Left cardiac atrium (tissue), 4 donors: ENCODE results near the gene UPF2. TPM values are rescaled to one million over a fixed set of nuclear protein-coding genes. Genes with fewer than 3 reads are reported as not detected.
"Not testable (repeated sequence)": the region's sequence is repeated elsewhere in the genome, so short reads cannot be mapped to it uniquely, and the experiment has no call there.

Experiments used
- ATAC-seq, 2 donors: fragments of 200-7000 bp; cut with Tn5 transposase; one replicate each; pipeline ENCODE4 v1.9.1; 2020; ENCODE audit warnings: mild to moderate bottlenecking in 2 of 2, moderate library complexity in 2 of 2
- DNase-seq: peaks from one replicate; pipeline ENCODE4 v3.0.0-alpha.2; 2020
- intact Hi-C, 2 donors: fragments of 100-400 bp; cut with DNase I; formaldehyde crosslinking; loops; one replicate each; pipeline versions ENCODE4 v1.14.1 to v1.15.1; 2022 to 2023
- total RNA-seq, 2 donors: library from RNA; stranded (reverse); fragmentation: NEBNext Ultra II Directional; extraction: Animal tissue kit (Norgen Biotek cat#: 25700); gene quantifications; one replicate each; pipeline ENCODE4 v1.2.1, GENCODE V29; 2021
- donor health status: DM: no; HTN: yes; CAD: no.
- donor health status: DM: no; HTN: yes; CAD: no; lungs with severe emphysema.
- donor health status: DM: yes; HTN: yes; CAD: no.
- donor health status: Dilated cardiomyopathy.

The UPF2 gene
- total RNA-seq, 2 donors from 2014 or later, result 13.7 to 16.9 TPM

- ATAC-seq, result peak; percentile 69 to 79
- intact Hi-C loops, result loop anchor here (2.0 to 10.0 kb wide), 3 partner anchors 194 to 472 kb away; no protein-coding TSS in a partner anchor
- DNase-seq, result peak; percentile 83
These were observed 55.9 kb downstream of the UPF2 start for GRCh38 chr10:11986593-11987216.

GRCh38 chr10:11982253-11982652, 60.4 kb downstream of the UPF2 start:
- intact Hi-C loops, result loop anchor here in 1 of 2 donors (10.0 kb wide), 1 partner anchor 467 kb away; no protein-coding TSS in a partner anchor
- no peak for DNase-seq
- no peak for ATAC-seq

- intact Hi-C loops, result no loop called here
- ATAC-seq, result no peak
- DNase-seq, result no peak
These were observed 66.8 kb downstream of the UPF2 start for GRCh38 chr10:11975795-11976194.

GRCh38 chr10:11972523-11972922, 70.1 kb downstream of the UPF2 start:
- ATAC-seq, intact Hi-C loops, DNase-seq: not testable (repeated sequence)

GRCh38 chr10:11962176-11962575, 80.4 kb downstream of the UPF2 start:
- intact Hi-C loops, result no loop called here
- ATAC-seq, result no peak

GRCh38 chr10:11961771-11962170, 80.8 kb downstream of the UPF2 start:
- ATAC-seq, result no peak
- no peak for DNase-seq
- intact Hi-C loops, result no loop called here

More at GRCh38 chr10:11962176-11962575, 80.4 kb downstream of the UPF2 start:
- DNase-seq, result no peak

GRCh38 chr10:11959966-11960365, 82.6 kb downstream of the UPF2 start:
- intact Hi-C loops, result no loop called here
- ATAC-seq, result no peak

GRCh38 chr10:11958956-11959355, 83.7 kb downstream of the UPF2 start:
- intact Hi-C loops, result no loop called here
- ATAC-seq, result no peak
- DNase-seq, result no peak

More at GRCh38 chr10:11959966-11960365, 82.6 kb downstream of the UPF2 start:
- DNase-seq, result no peak

- intact Hi-C loops, result no loop called here
- DNase-seq, result no peak
- ATAC-seq, result no peak
These were observed 90.9 kb downstream of the UPF2 start for GRCh38 chr10:11951695-11952094.

- intact Hi-C loops, result no loop called here
These were observed 92.1 kb downstream of the UPF2 start for GRCh38 chr10:11950325-11951018.

GRCh38 chr10:11949152-11949551, 93.5 kb downstream of the UPF2 start:
- ATAC-seq (no peak), DNase-seq (no peak)
- intact Hi-C loops, result no loop called here

More at GRCh38 chr10:11950325-11951018, 92.1 kb downstream of the UPF2 start:
- DNase-seq, result no peak
- ATAC-seq, result no peak

- ATAC-seq, result no peak
- intact Hi-C loops, result no loop called here
These were observed 96.0 kb downstream of the UPF2 start for GRCh38 chr10:11946652-11947051.

GRCh38 chr10:11936389-11937152, 106.0 kb downstream of the UPF2 start:
- DNase-seq (no peak), ATAC-seq (no peak)
- intact Hi-C loops, result no loop called here

More at GRCh38 chr10:11946652-11947051, 96.0 kb downstream of the UPF2 start:
- DNase-seq, result no peak

- DNase-seq (peak; percentile 25), ATAC-seq (peak in 1 of 2 donors; percentile 76)
- intact Hi-C loops, result no loop called here
These were observed 108.3 kb downstream of the UPF2 start for GRCh38 chr10:11934262-11934661.

GRCh38 chr10:11933577-11934223, 108.9 kb downstream of the UPF2 start:
- DNase-seq, result no peak
- ATAC-seq, result no peak
- intact Hi-C loops, result no loop called here

- DNase-seq (no peak), ATAC-seq (no peak)
- intact Hi-C loops, result no loop called here
These were observed 111.6 kb downstream of the UPF2 start for GRCh38 chr10:11931038-11931437.

GRCh38 chr10:11930312-11930978, 112.2 kb downstream of the UPF2 start:
- DNase-seq (no peak), ATAC-seq (no peak)
- intact Hi-C loops, result no loop called here

GRCh38 chr10:11927746-11928145, 114.9 kb downstream of the UPF2 start:
- intact Hi-C loops, result no loop called here
- ATAC-seq (no peak), DNase-seq (no peak)
